Kidney (tissue), 14 donors: ENCODE results near the gene XYLB. TPM values are rescaled to one million over a fixed set of nuclear protein-coding genes. Genes with fewer than 3 reads are reported as not detected.

Experiments used
- DNase-seq, 5 donors: peaks; one replicate each; pipeline ENCODE4 v3.0.0-alpha.2; 2013 to 2020
- FAIRE-seq: peaks from 2 replicates; lab custom pipeline; 2012; peaks lifted over from hg19 to GRCh38; lab: Jason Lieb, UNC
- H3K27ac ChIP-seq, 2 donors: one replicate each; pipeline ENCODE4 v1.7.0; 2013; ENCODE audit warnings: low read depth in 2 of 2, low read length in 2 of 2, inconsistent platforms in 1 of 2
- H3K27me3 ChIP-seq: one replicate; pipeline ENCODE4 v1.7.1; 2013; ENCODE audit warnings: low read length, inconsistent platforms; ENCODE audit not compliant: control insufficient read depth, insufficient read depth
- H3K36me3 ChIP-seq, 3 donors: one replicate each; pipeline versions ENCODE4 v1.7.0 to v1.7.1; 2013; ENCODE audit warnings: low read length in 3 of 3, control low read depth in 1 of 3, inconsistent platforms in 1 of 3; ENCODE audit not compliant: insufficient read depth in 3 of 3, control insufficient read depth in 2 of 3
- H3K4me1 ChIP-seq, 3 donors: one replicate each; pipeline versions ENCODE4 v1.7.0 to v1.7.1; 2013; ENCODE audit warnings: low read length in 3 of 3, inconsistent platforms in 1 of 3, low read depth in 1 of 3; ENCODE audit not compliant: control insufficient read depth in 2 of 3, insufficient read depth in 2 of 3
- H3K4me3 ChIP-seq, 3 donors: one replicate each; pipeline versions ENCODE4 v1.7.0 to v1.8.1; 2013; ENCODE audit warnings: low read length in 3 of 3, control low read depth in 1 of 3, inconsistent platforms in 1 of 3
- H3K9ac ChIP-seq, 3 donors: one replicate each; pipeline versions ENCODE4 v1.7.0 to v1.7.1; 2013; ENCODE audit warnings: low read length in 3 of 3, control low read depth in 1 of 3, inconsistent platforms in 1 of 3
- H3K9me3 ChIP-seq, 3 donors: one replicate each; pipeline versions ENCODE4 v1.7.0 to v1.7.1; 2013; ENCODE audit warnings: low read length in 3 of 3, control low read depth in 1 of 3, inconsistent platforms in 1 of 3; ENCODE audit not compliant: control insufficient read depth in 2 of 3, insufficient read depth in 1 of 3
- intact Hi-C: fragments of 100-400 bp; cut with DNase I; formaldehyde crosslinking; loops from one replicate; pipeline ENCODE4 v1.11.1; 2022
- polyA plus RNA-seq: library from polyadenylated mRNA; stranded (reverse); fragments of 350-450 nt; fragmentation: Illumina TruSeq; extraction: RNeasy Lipid Tissue Mini Kit (QIAGEN cat#74804); gene quantifications from one replicate; pipeline ENCODE4 v1.2.3, GENCODE V29; 2014; ENCODE audit warnings: low read depth, low replicate concordance; ENCODE audit not compliant: insufficient read depth
- total RNA-seq: library from RNA; stranded (reverse); fragmentation: NEBNext Ultra II Directional; extraction: Animal tissue kit (Norgen Biotek cat#: 25700); gene quantifications from one replicate; pipeline ENCODE4 v1.2.1, GENCODE V29; 2021
- TF ChIP-seq, protein P1 (sequence below): IDR thresholded peaks from 3 replicates; pipeline ENCODE4 v1.5.1; 2012; ENCODE audit warnings: mild to moderate bottlenecking, moderate library complexity, borderline replicate concordance; ENCODE audit not compliant: insufficient read depth; ENCODE audit errors: extremely low read depth
- donor health status: control.
- donor health status: control.
- donor health status: control.
- donor health status: control.
- donor health status: control.
- donor health status: DM: yes; HTN: yes; CAD: no.
- donor health status: Normal renal cell carcinoma (clear cell type).

XYLB gene
- total and polyA plus RNA-seq, 2 donors from 2014 or later, result 6.0 to 7.9 TPM

GRCh38 chr3:38446085-38446686 lies 99.6 kb downstream of the XYLB start:
- Histone ChIP-seq H3K4me3 (no peak overlapping the region), H3K9me3 (no peaks in the 10 kb centered on the region), H3K27ac (no peak overlapping the region), H3K4me1 (no peaks in the 10 kb centered on the region), H3K27me3 (no peaks in the 10 kb centered on the region), H3K36me3 (no peaks in the 10 kb centered on the region), H3K9ac (no peak overlapping the region)
- DNase-seq, result no peak
- FAIRE-seq, result no peak
- TF ChIP-seq, protein P1, sequence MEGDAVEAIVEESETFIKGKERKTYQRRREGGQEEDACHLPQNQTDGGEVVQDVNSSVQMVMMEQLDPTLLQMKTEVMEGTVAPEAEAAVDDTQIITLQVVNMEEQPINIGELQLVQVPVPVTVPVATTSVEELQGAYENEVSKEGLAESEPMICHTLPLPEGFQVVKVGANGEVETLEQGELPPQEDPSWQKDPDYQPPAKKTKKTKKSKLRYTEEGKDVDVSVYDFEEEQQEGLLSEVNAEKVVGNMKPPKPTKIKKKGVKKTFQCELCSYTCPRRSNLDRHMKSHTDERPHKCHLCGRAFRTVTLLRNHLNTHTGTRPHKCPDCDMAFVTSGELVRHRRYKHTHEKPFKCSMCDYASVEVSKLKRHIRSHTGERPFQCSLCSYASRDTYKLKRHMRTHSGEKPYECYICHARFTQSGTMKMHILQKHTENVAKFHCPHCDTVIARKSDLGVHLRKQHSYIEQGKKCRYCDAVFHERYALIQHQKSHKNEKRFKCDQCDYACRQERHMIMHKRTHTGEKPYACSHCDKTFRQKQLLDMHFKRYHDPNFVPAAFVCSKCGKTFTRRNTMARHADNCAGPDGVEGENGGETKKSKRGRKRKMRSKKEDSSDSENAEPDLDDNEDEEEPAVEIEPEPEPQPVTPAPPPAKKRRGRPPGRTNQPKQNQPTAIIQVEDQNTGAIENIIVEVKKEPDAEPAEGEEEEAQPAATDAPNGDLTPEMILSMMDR, result no peak
- intact Hi-C loops, result no loop called here

DNA sequence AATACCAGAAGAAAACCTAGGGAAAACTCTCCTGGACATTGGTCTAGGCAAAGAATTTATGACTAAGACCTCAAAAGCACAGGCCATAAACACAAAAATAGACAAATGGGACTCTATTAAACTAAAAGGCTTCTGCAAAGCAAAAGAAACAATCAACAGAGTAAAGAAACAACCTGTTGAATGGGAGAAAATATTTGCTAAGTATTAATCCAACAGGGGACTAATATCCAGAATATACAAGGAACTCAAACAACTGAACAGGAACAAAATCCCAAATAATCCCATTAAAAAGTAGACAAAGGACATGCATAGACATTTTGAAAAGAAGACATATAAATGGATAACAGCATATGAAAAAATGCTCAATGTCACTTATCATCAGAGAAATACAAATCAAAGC lies 100.2 kb downstream of the XYLB start:
- intact Hi-C loops, result no loop called here
- DNase-seq (no peak), FAIRE-seq (no peak)
- Histone ChIP-seq H3K27me3 (no peaks in the 10 kb centered on the region), H3K36me3 (no peaks in the 10 kb centered on the region), H3K9me3 (no peaks in the 10 kb centered on the region), H3K9ac (no peak overlapping the region), H3K4me1 (no peaks in the 10 kb centered on the region), H3K27ac (no peak overlapping the region), H3K4me3 (no peak overlapping the region)
- TF ChIP-seq, protein P1, result no peak

DNA sequence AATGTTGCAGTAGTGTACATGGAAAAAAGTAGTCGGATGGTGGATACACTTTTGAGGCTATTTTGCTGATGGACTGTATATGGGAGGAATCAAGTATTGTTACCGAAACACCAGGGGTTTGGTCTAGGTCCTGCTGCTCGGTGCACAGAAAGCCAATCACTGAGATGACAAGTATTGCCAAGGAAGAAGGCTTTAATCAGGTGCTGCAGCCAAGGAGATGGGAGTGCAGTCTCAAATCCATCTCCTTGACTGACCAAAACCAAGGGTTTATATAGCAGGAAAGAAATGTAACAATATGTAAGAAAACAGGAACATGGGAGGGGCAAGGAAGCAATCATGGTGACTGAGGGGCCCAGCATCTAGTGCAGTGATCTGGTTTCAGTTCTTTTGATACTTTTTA lies 104.3 kb downstream of the XYLB start:
- Histone ChIP-seq H3K4me1 (peaks cover 0 to 9% (median 9%) of the 10 kb centered on the region in 3 donors), H3K36me3 (no peaks in the 10 kb centered on the region), H3K4me3 (no peak overlapping the region), H3K27ac (no peak overlapping the region), H3K9ac (no peak overlapping the region), H3K27me3 (no peaks in the 10 kb centered on the region), H3K9me3 (no peaks in the 10 kb centered on the region)
- TF ChIP-seq, protein P1, result no peak
- DNase-seq, result no peak
- FAIRE-seq, result no peak
- intact Hi-C loops, result no loop called here
